HG03460 (cell line): ENCODE data around the gene LTBP1.
"Not testable (repeated sequence)": the region's sequence is repeated elsewhere in the genome, so short reads cannot be mapped to it uniquely, and the experiment has no call there.

Experiments used
- ATAC-seq: cut with Tn5 transposase; IDR thresholded peaks from one replicate; pipeline ENCODE4 v1.9.1; 2021; ENCODE audit not compliant: unreplicated experiment

The LTBP1 gene

DNA sequence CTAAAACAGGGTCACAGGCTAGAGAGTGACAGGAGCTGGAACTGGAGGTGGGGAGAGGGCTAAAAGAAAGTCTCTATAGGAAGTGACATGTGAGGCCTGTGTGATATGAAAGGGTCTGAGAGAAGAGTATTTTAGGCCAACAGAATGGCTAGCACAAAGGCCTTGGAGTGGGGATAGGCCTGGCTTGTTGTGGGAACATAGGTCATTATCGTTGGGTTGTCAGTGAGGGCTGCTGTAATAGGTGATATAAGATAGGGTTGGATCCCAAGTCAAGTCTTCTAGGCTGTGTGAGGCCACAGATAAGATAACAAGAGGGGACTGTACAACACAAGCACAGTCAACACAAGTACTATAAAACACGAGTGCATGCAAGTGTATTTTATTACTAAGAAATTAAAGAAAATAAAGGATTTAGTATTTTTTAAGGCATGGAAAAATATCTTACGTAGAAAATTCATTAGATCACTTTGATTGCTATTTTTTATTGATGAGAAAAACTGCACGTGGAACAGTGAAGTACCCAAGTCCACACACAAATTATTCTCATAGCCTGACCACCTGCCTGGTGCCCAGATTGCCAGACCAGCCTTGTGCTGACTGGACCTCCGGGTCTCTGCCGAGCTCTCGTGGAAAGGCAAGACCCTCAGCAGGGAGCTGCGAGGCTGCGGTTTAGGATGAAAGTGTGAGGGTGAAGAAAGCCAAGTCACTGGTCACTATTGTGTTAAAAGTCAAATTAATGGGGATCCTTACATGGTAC lies 14.1 kb downstream of the LTBP1 start:
- ATAC-seq = no peak

DNA sequence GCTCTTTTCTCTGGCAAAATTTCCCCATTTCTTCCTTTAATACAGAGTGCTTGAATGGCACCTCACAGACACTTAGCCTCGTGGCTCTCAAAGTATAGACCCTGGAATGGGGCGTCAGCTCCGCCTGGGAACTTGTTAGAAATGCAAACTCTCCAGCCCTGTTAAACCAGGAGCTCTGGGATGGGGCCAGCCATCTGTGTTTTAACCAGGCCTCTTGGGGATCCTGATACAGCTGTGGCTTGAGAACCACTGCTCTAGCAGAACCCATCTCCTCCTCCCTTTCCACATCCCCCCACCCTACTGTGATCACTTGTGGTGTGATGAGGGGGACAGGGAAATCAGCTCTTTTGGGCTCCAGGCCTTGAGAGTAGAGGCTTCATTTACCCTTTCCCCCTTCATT lies 15.9 kb downstream of the LTBP1 start:
- ATAC-seq = no peak

DNA sequence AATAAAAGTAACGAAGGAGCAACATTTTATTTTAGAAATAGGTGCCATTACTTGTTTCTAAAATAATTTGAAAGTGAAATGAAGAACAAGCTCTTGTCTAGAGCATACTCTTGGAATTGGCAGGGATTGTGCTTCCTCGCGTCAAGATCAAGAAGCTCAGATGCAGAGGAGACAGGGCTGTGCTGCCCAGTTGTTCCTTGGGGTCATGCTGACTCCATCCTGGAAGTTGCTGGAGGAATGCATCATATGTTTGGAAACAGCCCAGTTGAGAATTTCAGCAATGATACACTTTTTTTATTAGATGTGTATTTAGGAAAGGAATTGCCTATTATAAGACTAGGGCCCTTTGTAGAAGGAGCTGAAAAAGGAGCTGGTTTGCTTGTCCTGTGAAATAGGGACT lies 17.2 kb downstream of the LTBP1 start:
- no peak for ATAC-seq

DNA sequence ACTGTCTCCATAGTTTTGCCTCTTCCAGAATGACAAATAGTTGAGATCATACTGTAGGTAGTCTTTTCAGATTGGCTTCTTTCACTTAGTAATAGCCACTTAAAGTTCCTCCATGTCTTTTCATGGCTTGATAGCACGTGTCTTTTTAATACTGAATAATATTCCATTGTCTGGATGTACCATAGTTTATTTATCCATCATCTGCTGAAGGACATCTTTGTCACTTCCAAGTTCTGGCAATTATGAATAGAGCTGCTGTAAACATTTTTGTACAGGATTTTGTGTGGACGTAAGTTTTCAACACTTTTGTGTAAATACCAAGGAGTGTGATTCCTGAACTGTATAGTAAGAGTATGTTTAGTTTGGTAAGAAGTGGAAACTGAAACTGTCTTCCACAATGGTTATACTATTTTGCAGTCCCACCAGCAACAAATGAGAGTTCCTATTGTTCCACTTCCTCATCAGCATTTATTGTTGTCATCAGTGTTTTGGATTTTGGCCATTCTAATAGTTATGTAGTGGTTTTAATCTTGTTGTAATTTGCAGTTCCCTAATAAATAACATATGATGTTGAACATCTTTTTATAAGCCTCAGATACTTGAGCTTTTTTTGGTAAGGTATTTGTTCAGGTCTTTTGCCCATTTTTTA lies 18.9 kb downstream of the LTBP1 start:
- no peak for ATAC-seq

DNA sequence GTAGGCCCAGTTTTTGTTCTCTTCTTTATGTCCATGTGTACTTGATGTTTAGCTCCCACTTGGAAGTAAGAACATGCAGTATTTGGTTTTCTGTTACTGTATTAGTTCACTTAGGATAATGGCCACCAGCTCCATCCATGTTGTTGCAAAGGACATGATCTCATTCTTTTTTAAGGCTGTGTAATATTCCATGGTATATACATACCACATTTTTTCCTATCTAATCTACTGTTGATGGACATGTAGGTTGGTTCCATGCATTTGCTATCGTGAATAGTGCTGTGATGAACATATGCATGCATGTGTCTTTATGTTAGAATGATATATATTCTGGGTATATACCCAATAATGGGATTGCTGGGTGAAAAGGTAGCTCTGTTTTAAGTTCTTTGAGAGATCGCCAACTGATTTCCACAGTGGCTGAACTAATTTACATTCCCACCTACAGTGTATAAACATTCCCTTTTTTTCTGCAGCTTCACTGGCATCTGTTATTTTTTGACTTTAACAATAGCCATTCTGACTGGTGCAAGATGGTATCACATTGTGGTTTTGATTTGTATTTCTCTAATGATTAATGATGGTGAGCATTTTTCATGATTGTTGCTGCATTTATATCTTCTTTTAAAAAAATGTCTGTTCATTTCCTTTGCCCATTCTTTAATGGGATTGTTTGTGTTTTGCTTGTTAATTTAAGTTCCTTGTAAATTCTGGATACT lies 22.9 kb downstream of the LTBP1 start:
- ATAC-seq = no peak

DNA sequence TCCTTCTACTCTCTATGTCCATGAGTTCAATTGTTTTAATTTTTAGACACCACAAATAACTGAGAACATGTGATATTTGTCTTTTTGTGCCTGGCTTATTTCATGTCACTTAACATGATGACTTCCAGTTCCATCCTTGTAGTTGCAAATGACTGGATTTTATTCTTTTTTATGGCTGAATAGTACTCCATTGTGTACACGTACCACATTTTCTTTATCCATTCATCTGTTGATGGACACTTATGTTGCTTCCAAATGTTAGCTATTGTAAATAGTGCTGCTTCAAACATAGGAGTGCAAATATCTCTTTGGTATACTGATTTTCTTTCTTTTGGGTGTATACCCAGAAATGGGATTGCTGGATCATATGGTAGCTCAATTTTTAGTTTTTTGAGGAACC lies 27.0 kb downstream of the LTBP1 start:
- not testable (repeated sequence) for ATAC-seq

DNA sequence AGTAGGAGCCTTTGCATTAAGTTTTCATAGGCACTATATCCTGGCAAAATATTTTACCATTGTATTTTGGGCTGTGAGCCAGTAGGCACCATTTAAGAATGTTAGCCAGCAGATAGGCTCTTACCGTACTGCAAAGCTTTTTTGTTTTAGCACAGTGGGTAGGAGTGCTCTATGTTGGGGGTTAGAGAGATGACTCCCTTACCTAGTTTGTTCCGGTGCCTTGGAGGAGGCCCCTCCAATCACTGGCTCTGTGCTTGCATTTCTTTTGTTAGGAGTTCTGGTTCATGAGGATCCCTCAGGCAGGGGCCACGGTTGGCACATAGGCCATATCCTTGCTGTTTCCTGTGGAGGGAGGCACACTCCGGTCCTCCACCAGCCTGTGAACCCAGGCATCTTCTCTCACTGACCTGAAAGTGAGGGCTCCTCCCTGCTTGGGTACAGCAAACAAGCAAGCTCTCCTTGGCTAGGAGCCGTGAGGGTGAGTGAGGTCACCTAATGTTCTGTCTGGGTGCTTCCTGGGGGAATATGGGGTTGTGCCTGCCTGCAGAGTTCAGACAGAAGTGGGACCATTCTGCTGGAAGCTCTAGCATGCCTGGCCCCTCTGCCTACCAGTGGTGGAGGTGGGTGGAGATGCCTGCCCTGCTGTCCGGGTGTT lies 29.8 kb downstream of the LTBP1 start:
- ATAC-seq = no peak

DNA sequence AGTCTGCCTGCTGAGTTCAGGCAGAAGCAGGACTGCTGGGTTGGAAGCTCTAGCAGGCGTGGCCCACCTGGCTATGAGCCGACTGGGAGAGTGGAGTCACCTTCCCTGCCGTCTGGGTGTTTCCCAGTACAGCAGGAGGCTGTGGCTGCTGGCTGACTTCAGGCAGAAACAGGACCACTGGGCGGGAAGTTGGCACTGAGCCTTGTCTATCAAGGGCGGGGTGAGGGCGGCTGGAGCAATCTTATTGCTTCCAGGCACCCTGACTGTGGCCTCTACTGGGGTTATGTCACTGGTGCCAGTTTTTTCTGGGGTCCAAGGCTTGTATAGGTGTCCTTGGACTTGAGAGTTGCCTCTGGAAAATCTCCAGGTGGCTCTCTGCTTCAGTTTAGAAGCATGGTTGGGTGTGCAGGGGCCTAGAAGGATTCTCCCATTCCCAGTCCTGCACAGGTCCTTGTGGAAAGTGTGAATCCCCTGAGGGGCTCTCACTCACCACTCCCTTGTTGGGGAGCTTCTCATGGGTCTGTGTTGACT lies 30.5 kb downstream of the LTBP1 start:
- ATAC-seq = no peak

DNA sequence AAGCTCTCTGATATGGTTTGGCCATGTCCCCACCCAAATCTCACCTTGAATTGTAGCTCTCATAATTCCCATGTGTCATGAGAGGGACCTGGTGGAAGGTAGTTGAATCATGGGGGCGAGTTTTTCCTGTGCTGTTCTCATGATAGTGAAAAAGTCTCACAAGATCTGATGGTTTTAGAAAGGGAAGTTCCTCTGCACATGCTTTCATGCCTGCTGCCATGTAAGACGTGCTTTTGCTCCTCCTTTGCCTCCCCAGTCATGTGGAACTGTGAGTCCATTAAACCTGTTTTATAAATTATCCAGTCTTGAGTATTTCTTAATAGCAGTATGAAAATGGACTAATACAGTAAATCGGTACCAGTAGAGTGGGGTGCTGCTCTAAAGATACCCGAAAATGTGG lies 34.9 kb downstream of the LTBP1 start:
- no peak for ATAC-seq

DNA sequence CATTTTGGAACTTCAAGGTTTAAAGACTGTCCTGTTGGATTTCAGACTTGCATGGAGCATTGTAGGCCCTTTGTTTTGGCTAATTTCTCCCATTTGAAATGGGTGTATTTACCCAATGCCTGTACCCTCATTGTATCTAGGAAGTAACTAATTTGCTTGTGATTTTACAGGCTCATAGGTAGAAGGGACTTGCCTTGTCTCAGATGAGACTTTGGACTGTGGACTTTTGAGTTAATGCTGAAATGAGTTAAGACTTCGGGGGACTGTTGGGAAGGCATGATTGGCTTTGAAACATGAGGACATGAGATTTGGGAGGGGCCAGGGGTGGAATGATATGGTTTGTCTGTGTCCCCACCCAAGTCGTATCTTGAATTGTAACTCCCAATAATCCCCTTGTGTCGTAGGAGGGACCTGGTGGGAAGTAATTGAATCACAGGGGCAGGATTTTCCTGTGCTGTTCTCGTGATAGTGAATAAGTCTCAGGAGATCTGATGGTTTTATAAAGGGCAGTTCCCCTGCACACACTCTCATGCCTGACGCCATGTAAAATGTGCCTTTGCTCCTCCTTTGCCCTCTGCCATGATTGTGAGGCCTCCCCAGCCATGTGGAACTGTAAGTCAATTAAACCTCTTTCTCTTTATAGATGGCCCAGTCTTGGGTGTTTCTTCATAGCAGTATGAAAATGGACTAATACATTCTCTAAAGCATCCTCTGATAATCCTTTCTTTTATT lies 36.6 kb downstream of the LTBP1 start:
- not testable (repeated sequence) for ATAC-seq

DNA sequence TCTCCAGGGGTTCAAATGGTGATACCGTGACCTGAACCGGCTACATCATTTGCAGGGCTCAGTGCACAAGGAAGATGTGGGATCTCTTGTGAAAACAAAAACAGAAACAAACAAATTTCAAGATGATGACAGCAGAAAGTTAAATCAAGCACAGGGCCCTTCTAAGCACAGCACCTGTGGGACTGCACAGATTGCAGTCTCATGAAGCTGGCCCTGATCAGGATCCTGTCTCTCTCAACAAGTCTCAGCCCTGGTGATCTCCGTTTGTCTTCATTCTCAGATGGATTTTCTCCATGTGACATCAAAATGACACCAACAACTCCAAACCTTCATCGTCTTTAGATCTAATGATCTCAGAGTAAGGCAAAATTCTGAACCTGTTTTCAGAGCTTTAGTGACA lies 39.7 kb downstream of the LTBP1 start:
- ATAC-seq = no peak

DNA sequence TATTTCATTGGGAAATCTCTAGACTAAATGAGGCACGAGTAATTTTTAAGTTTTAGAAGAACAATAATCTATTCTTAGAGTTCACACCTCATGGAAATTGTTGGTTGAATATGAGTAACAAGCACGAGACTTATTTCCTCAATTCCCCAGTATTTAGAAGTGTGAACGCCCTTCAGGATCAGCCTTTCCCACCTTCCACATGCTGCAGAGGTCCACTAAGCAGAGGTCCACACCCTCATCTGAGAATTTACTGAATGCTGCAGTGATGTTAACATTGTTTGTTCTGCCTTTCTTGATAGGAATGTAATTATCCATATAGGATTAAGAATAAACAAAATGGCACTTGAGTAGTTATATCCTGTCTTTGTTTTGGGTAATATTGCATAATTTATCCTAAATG lies 41.8 kb downstream of the LTBP1 start:
- ATAC-seq = no peak

DNA sequence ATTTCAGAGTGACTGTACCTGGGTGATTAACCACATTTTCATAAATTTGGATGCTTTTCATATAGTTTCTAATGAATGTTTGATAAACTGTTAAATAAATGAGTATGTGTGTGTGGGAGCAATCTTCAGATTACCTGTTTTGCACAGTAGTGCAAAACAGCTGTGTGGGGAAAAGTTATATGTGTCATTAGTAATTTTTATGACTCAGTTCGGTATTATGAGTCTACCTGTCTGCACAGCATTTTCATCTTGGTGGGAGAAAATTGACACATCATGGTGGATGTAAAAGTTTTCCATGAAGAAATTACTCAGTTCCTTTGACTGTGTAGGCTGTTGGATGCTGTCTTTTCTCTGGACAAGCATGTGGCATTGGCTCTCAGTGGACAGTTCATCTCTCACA lies 43.8 kb downstream of the LTBP1 start:
- ATAC-seq = no peak

DNA sequence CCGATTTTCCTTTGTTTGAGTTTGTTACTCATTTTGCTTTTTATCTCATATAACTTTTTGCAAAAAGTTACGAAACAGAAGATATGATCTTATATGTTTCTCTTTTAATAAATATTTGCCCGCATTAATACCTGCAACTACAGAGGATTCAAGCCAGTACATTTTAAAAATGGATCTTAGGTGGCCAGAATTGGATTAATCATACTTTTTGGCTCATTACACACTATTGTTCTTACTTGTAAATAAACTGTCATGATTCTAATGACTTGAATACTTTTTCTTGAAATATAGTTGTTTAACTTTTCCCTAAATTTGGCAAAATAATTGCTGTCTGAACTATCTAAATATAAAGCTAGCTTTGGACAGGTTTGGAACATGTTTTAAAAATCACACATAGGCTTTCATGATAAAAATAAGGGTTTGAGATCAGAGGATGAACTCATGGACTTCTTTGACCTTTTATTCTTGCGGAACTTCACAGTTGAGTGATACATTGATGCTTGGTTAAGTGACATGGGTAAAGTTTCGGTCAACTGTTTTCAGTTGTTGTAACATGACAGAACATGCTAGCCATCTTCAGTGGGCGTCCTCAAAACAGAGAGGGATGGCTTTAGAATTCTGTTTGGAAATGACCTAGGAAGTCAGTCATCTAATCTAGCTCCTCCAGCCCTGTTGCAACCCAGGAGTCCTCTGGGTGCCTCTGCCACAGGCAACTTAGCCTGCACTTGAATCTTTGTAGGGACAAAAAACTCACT lies 44.5 kb downstream of the LTBP1 start:
- no peak for ATAC-seq

DNA sequence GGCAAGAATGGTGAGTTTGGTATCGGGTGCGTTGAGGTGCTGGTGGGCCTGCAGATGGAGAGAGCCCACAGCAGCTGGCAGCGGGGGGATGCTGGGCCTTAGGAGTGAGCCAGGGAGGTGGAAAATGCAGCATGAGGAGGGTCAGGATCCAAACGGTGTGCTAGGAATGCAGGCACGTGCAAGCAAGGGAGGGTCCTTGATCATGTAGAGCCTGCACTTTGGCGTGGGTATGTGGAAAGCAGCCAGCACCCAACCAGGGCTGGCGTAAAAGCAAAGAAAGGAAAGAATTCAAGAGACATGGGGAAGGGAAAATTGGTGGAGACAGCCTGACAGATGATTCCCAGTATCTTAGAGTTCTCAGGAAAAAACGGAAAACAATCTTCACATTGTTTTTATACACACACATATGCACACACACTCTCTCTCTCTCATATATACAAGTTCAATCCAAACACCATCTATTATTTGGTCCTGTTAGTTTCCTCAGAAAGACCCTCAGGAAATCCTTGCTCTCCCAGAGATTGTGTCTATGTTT lies 46.3 kb downstream of the LTBP1 start:
- ATAC-seq = no peak

DNA sequence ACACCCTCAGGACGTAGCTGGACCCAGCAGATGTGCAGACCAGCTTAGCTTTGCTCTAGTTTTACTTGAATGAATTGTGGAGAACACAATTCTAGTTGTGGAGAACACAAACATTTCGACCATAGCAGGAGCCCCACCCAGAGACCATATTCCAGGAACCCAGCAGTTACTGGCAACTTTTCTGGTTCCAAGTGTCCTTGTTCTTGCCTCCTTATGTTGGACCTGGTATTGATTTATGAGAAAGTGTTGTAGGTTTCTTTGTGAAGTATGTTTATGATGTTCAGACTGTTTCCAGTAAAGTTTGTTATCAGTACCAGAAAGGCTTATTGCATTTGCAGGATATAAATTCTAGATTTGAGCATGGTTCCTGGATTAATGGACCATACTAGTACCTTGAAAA lies 51.0 kb downstream of the LTBP1 start:
- ATAC-seq = no peak

DNA sequence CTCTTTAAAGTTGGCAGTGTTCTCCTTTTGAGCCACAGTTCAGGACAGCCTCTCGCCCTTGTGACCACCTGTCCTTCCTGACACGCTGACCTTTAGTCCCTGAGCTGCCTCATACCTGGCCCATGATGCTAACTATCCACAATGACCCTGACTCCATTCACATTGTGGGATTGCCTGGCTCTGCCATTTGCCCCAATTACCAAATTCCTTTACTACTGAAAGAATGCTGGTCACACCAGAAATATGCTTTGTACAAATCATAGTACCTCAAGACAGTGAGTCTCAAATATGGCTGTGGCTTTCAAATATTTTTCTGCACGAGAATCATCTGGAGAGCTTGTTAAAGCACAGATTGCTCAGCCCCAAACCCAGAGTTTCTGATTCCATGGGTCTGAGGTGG lies 54.2 kb downstream of the LTBP1 start:
- ATAC-seq = no peak

DNA sequence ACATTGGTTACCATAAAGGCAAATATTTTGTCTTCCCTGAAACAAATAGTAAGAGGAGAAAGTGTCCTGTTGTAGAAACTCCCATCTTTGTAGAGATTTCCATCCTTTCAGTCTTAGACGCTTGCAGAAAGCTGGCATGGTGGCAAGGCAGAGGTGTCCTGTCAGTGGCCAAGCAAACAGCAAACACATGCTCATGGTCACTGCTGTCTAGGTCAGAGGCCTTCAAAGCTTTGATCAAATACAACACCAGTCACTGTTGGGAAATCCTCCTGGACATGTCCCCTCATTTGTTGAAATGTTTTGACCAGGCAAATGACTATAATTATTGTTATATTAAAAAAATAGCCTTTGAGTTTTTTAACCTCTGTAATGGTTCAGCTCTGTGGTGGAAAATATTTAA lies 55.1 kb downstream of the LTBP1 start:
- ATAC-seq = no peak

DNA sequence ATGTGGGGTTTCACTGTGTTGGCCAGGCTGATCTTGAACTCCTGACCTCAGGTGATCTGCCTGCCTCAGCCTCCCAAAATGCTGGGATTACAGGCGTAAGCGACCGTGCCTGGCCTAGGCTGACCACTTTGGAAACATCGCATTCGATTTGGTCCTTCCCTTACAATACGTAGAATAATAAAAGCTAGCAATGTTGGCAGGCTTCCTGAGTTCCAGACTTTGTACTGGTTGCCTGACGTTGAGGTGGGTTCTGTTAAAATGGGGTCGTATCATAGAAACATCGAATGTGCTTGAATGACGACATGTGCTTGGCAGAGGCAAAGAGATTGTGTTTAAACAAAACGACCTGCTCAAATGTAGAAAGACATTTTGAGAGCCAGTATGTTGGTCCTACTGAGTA lies 56.1 kb downstream of the LTBP1 start:
- ATAC-seq = no peak

DNA sequence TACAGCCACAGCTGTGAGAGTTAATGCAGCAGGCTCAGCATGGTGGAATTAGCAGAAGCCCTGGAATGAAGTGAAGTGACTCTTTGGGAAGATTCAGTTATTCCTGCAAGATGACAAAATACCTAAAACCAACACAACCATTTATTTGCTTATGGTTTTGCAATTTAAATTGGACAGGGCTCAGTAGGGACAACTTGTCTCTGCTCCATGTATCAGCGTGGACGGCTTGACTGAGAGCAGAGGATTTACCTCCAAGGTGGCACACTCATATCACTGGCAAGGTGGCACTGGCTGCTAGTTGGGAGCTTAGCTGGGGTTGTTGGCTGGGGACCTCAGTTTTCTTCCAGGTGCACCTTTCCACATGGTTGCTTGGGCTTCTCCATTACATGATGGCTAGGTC lies 58.3 kb downstream of the LTBP1 start:
- ATAC-seq = no peak
